Peyer's patch (tissue), 4 donors: ENCODE data around the gene REPS1. TPM values are rescaled to one million over a fixed set of nuclear protein-coding genes. Genes with fewer than 3 reads are reported as not detected.

Source experiments
- DNase-seq, 3 donors: peaks; one replicate each; pipeline ENCODE4 v3.0.0-alpha.2; 2017 to 2019
- H3K27ac ChIP-seq, 4 donors: fragments of 200-600 bp; sonication (generic); one replicate each; pipeline ENCODE4 v1.5.1; 2016 to 2019
- H3K27me3 ChIP-seq, 2 donors: fragments of 200-600 bp; sonication (generic); one replicate each; pipeline ENCODE4 v1.5.1; 2019
- H3K36me3 ChIP-seq, 3 donors: fragments of 200-600 bp; sonication (generic); one replicate each; pipeline ENCODE4 v1.5.1; 2016 to 2019
- H3K4me1 ChIP-seq, 4 donors: fragments of 200-600 bp; sonication (generic); one replicate each; pipeline ENCODE4 v1.5.1; 2016 to 2019
- H3K4me3 ChIP-seq, 4 donors: fragments of 200-600 bp; sonication (generic); 1 replicate in 3 of 4; 2 replicates in 1 of 4; pipeline ENCODE4 v1.5.1; 2016 to 2019; ENCODE audit warnings: mild to moderate bottlenecking in 1 of 4
- H3K9me3 ChIP-seq, 4 donors: fragments of 200-600 bp; sonication (generic); one replicate each; pipeline ENCODE4 v1.5.1; 2016 to 2019; ENCODE audit warnings: mild to moderate bottlenecking in 1 of 4
- CTCF ChIP-seq, 6 experiments: fragments of 450-650 bp in 4 of 6; fragments of 200-600 bp in 2 of 6; sonication (generic) in 1 of 6; IDR thresholded peaks; one replicate each; pipeline ENCODE4 v1.5.1; 2017 to 2019; ENCODE audit warnings: antibody characterized with exemption in 6 of 6, mild to moderate bottlenecking in 3 of 6, moderate library complexity in 1 of 6
- POLR2A ChIP-seq, 2 donors: fragments of 450-650 bp; IDR thresholded peaks; one replicate each; pipeline ENCODE4 v1.5.1; 2017; ENCODE audit warnings: antibody characterized with exemption in 2 of 2, mild to moderate bottlenecking in 2 of 2, moderate library complexity in 2 of 2
- total RNA-seq, 4 donors: library from RNA; depleted of rRNA; stranded (reverse); fragments of >200 nt; gene quantifications; one replicate each; pipeline ENCODE4 v1.1.0, GENCODE V29; 2016

The REPS1 gene
- total RNA-seq, 4 donors from 2014 or later: 26.8 to 90.4 (median 61.5) TPM

- no peaks in the 10 kb centered on the region for H3K4me1 ChIP-seq
- H3K27me3 ChIP-seq: no peaks in the 10 kb centered on the region
- H3K9me3 ChIP-seq: no peaks in the 10 kb centered on the region
Observed at GRCh38 chr6:138865480-138866109, 122.5 kb downstream of the REPS1 start.

GRCh38 chr6:138864343-138864890 is 123.6 kb downstream of the REPS1 start:
- H3K27ac ChIP-seq: peak overlapping the region in 1 of 4 donors; percentile 51

More at GRCh38 chr6:138865480-138866109, 122.5 kb downstream of the REPS1 start:
- Histone ChIP-seq H3K36me3 (no peaks in the 10 kb centered on the region), H3K27ac (no peak overlapping the region), H3K4me3 (no peak overlapping the region)
- DNase-seq: no peak
- TF ChIP-seq POLR2A (IDR thresholded peaks at IDR 0.05): no peak
- no peak for TF ChIP-seq CTCF (IDR thresholded peaks at IDR 0.05)

GRCh38 chr6:138863321-138863720 is 124.7 kb downstream of the REPS1 start:
- Histone ChIP-seq H3K27ac (peak overlapping the region in 1 of 4 donors; percentile 31), H3K36me3 (no peaks in the 10 kb centered on the region), H3K4me1 (no peaks in the 10 kb centered on the region), H3K4me3 (no peak overlapping the region), H3K27me3 (no peaks in the 10 kb centered on the region), H3K9me3 (no peaks in the 10 kb centered on the region)
- DNase-seq: no peak
- TF ChIP-seq CTCF (IDR thresholded peaks at IDR 0.05) (no peak), POLR2A (IDR thresholded peaks at IDR 0.05) (no peak)

More at GRCh38 chr6:138864343-138864890, 123.6 kb downstream of the REPS1 start:
- H3K27me3 ChIP-seq: no peaks in the 10 kb centered on the region
- no peak overlapping the region for H3K4me3 ChIP-seq
- no peaks in the 10 kb centered on the region for H3K4me1 ChIP-seq
- TF ChIP-seq CTCF (IDR thresholded peaks at IDR 0.05) (no peak), POLR2A (IDR thresholded peaks at IDR 0.05) (no peak)
- no peaks in the 10 kb centered on the region for H3K9me3 ChIP-seq
- no peaks in the 10 kb centered on the region for H3K36me3 ChIP-seq
- DNase-seq: no peak

- H3K27me3 ChIP-seq: no peaks in the 10 kb centered on the region
- no peak for TF ChIP-seq POLR2A (IDR thresholded peaks at IDR 0.05)
- no peak for TF ChIP-seq CTCF (IDR thresholded peaks at IDR 0.05)
- no peaks in the 10 kb centered on the region for H3K4me1 ChIP-seq
- DNase-seq: no peak
- no peak overlapping the region for H3K4me3 ChIP-seq
- H3K36me3 ChIP-seq: no peaks in the 10 kb centered on the region
- no peak overlapping the region for H3K27ac ChIP-seq
- no peaks in the 10 kb centered on the region for H3K9me3 ChIP-seq
Observed at GRCh38 chr6:138862456-138862855, 125.6 kb downstream of the REPS1 start.

- no peak for DNase-seq
- no peak for TF ChIP-seq CTCF (IDR thresholded peaks at IDR 0.05)
- TF ChIP-seq POLR2A (IDR thresholded peaks at IDR 0.05): no peak
- Histone ChIP-seq H3K36me3 (no peaks in the 10 kb centered on the region), H3K4me1 (no peaks in the 10 kb centered on the region), H3K4me3 (no peak overlapping the region), H3K27ac (no peak overlapping the region), H3K27me3 (no peaks in the 10 kb centered on the region), H3K9me3 (no peaks in the 10 kb centered on the region)
Observed at GRCh38 chr6:138857775-138858174, 130.3 kb downstream of the REPS1 start.
